GM19193 (cell line): ENCODE results near the gene SLC6A19.

Experiments
- POLR2A ChIP-seq: IDR thresholded peaks from 4 replicates; pipeline ENCODE4 v1.6.1; 2011; ENCODE audit not compliant: insufficient read depth, insufficient read length; ENCODE audit errors: extremely low read depth

SLC6A19 gene

DNA sequence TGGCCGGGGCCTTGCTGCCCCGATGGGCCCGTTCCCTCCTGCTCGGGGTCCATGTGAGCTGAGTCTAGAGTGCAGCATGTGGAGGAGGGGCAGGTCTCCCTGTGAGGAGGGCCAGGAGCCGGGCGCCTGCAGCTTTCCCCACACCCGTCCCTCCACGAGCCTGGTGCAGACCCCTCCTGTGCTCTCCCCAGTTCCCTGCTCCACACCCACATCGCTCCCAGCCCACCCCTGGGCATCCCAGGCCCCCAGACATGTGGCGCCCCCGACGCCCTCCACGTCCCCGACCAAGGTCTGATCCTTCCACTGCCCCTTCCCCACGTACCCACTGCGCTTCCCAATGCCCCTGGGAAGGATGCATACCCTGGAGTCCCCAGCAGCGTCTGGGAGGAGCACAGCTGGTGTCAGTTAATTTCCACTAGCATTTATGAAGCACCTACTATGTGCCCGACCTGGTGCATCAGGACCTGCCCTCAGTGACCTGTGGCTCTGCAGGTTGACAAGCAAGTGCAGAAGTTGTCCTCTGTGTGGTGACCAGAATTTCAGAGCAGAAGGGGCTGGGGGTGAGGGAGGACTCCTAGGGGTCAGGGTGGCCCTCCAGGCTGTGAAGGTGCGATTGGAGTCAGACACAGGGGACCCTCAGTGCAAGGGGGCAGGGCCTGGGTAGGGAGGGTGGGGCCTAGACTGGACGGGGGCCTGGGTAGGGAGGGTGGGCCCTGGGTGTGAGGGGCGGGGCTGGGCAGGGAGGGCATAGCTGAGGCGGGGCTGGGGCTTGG, 13.0 kb downstream of the SLC6A19 start:
- no peak for TF ChIP-seq POLR2A

- no peak for TF ChIP-seq POLR2A
Measured at GRCh38 chr5:1214936-1215220, 13.5 kb downstream of the SLC6A19 start.

- TF ChIP-seq POLR2A, result no peak
Measured at GRCh38 chr5:1215320-1216096, 14.1 kb downstream of the SLC6A19 start.

DNA sequence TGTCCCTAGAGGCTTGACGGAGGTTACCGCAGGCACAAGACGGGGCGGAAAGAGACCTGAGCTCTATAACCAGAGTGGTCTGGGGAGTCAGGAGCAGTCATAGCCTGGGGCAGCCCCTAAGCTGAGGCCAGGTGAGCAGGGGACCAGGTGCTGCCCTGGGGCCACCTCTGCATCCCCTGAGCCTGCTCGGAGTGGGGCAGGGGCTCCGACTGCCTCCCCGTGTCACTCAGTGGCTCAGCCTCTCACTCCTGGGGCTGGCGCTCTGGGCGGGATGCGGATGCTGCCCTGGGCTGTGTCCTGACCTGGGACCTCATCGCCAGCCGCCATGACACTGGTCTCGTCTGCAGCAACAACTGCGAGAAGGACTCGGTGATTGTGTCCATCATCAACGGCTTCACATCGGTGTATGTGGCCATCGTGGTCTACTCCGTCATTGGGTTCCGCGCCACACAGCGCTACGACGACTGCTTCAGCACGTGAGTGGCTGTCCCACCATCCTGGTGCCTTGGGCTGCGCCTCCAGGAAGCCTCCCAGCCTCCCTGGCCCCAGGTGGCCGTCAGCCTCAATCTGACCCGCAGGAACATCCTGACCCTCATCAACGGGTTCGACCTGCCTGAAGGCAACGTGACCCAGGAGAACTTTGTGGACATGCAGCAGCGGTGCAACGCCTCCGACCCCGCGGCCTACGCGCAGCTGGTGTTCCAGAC, 15.0 kb downstream of the SLC6A19 start:
- no peak for TF ChIP-seq POLR2A

DNA sequence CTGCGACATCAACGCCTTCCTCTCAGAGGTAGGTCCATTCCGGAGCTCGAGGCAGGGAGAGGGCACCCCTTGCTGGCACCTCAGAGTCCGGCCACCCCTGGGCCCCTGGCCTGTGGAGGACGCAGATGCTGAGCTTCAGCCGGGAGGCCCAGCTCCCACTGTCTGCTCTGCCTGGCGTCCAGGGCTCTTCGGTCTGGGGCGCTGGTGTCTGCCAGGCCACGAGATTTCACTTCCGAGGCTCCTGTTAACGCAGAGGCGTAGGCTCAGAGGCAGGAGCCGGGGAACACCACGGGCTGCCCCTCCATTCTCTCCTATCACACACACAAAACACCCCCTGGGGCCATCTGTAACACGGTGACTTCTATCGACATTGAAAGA, 15.5 kb downstream of the SLC6A19 start:
- no peak for TF ChIP-seq POLR2A

DNA sequence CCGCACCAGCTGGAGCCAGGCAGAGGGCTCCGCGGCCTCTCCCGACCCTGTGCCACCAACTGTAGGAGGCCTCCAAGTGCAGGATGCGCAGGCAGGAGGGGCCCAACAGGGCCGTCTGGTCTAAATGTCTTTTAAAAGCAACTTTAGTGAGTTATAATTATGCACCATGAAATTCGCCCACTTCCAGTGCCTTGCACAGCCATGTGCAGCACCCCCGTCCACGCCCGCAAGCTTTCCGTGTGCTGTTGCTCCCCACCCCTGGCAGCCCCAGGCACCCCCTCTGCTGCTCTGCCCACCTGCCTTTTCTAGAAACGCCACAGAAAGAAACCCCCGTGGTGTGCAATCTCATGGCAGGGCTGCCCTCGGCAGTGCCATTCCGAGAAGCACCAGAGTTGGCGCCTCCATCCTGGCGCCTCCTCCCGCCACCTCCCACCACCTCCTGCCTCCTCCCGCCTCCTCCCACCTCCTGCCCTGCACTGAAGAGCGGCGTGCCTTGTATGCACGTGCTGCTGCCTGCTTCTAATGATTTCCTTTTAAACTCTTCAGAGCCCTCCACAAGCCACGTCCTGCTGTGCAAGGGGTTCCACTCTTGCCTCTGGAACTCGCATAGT, 16.3 kb downstream of the SLC6A19 start:
- no peak for TF ChIP-seq POLR2A

- no peak for TF ChIP-seq POLR2A
Measured at GRCh38 chr5:1218351-1219080, 17.1 kb downstream of the SLC6A19 start.

DNA sequence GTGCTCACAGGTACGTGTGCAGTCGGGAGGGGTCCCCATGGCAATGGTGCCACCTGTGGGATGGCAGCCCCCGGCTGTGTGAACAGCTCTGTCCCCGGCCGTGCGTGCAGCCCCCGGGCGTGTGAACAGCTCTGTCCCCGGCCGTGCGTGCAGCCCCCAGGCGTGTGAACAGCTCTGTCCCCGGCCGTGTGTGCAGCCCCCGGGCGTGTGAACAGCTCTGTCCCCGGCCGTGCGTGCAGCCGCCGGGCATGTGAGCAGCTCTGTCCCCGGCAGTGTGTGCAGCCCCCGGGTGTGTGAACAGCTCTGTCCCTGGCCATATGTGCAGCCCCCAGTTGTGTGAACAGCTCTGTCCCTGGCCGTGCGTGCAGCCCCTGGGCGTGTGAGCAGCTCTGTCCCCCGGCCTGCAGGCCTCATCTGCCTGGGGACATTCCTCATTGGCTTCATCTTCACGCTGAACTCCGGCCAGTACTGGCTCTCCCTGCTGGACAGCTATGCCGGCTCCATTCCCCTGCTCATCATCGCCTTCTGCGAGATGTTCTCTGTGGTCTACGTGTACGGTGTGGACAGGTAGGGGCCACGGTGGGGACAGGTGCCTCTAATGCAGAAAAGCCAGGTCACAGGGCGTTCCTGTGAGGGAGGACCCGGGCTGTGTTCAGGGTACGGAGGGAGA, 17.8 kb downstream of the SLC6A19 start:
- no peak for TF ChIP-seq POLR2A

DNA sequence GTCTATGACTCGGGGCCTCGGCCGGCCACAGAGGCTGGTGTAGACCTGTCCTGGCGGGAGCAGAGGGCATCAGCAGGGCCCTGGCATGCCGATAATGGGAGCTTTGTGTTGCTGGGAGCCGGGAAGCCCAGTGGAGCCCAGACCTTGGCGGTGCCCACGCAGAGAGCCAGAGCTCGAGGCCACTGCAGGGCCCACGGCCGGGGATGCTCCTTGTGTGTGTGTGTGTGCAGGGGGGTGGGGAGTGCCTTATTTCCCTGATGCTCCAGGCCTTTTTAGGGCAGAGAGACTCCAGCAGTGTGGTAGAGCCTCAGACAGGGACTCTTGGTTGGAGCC, 18.3 kb downstream of the SLC6A19 start:
- no peak for TF ChIP-seq POLR2A

DNA sequence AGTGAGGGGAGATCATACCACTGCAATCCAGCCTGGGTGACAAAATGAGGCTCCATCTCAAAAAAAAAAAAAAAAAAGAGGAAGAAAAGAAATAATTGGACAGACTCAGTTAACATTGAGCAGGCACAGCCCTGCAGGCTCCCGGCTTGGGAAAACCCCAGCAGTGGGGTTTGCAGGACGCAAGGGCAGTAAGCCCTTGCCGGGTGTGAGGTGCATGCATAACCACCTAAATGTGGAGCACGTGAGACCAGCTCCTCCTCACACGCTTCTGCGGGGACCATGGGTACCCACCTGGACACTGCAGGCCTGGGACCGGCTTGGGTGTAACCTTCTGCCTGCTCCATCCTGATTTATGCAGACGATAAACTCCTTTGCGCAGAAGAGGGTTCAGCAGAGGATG, 19.0 kb downstream of the SLC6A19 start:
- no peak for TF ChIP-seq POLR2A

DNA sequence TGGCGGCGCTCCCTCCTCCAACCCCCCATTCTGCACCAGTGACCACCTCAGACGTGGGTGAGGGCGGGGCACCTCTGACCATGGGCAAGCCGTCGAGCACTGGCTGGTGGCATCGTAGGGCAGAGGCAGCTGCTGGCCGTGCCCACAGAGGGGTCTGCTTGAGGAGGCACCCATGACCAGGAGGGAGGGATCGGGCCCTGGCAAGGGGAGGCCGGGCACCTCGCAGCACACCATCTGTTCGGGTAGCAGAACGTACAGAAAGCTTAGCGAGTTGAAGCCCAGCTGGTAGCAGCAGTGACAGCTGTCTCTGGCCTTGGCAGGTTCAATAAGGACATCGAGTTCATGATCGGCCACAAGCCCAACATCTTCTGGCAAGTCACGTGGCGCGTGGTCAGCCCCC, 19.4 kb downstream of the SLC6A19 start:
- TF ChIP-seq POLR2A, result no peak

GRCh38 chr5:1221721-1222120, 20.3 kb downstream of the SLC6A19 start:
- no peak for TF ChIP-seq POLR2A

GRCh38 chr5:1222147-1222546, 20.8 kb downstream of the SLC6A19 start:
- TF ChIP-seq POLR2A, result no peak

DNA sequence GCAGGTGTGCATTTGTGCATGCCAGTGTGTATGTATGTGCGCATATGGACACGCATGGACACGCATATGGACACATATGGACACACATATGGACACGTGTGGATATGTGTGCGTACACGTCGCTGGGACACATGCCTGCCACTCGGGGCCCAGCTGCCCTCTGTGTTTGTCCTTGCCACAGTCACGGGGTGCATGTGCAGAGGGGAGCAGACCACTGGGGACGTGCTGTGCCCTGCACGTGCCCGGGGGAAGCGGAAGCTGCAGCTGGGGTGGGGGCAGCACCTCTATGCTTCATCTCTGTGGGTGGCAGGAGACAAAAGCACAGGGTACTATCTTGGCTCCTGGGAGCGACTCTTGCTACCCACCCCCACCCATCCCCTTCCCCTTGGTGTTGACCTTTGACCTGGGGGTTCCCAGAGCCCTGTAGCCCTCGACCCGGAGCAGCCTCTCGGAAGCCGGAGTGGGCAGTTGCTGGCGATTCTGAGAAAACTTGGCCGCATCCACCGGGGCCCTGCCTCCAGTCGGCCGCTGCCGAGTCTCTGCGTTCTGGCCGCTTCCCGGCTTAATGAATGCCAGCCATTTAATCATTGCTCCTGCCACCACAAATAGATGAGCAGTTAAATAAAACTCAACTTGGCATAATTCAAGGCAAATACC, 21.4 kb downstream of the SLC6A19 start:
- TF ChIP-seq POLR2A, result no peak
